SK-N-SH treated with all-trans-retinoic acid at 6 μM for 48 hours (cell line): ENCODE results near the gene CCDC69.

Source experiments
- ATAC-seq: fragments of 200-7000 bp; cut with Tn5 transposase; 3 replicates; pipeline ENCODE4 v1.9.1; 2020; ENCODE audit warnings: mild to moderate bottlenecking, moderate library complexity
- ARNTL ChIP-seq: fragments of 450-650 bp; formaldehyde crosslinking; IDR thresholded peaks from 2 replicates; pipeline ENCODE4 v1.5.0; 2020; ENCODE audit warnings: low read depth, mild to moderate bottlenecking, moderate library complexity, borderline replicate concordance
- BACH2 ChIP-seq: fragments of 250-450 bp; sonication (Bioruptor Pico); IDR thresholded peaks from 2 replicates; pipeline ENCODE4 v1.9.0; 2021; ENCODE audit warnings: mild to moderate bottlenecking, borderline replicate concordance
- CSDC2 ChIP-seq: fragments of 250-450 bp; sonication (Bioruptor Pico); IDR thresholded peaks from 2 replicates; pipeline ENCODE4 v1.5.0; 2020; ENCODE audit warnings: mild to moderate bottlenecking, moderate library complexity
- ESRRG ChIP-seq: fragments of 250-450 bp; sonication (Bioruptor Pico); IDR thresholded peaks from 2 replicates; pipeline ENCODE4 v1.6.1; 2021; ENCODE audit warnings: mild to moderate bottlenecking
- GLIS3 ChIP-seq: fragments of 250-450 bp; sonication (Bioruptor Pico); IDR thresholded peaks from 2 replicates; pipeline ENCODE4 v1.5.0; 2020; ENCODE audit warnings: mild to moderate bottlenecking, moderate library complexity
- ISL1 ChIP-seq: fragments of 250-450 bp; sonication (Bioruptor Pico); IDR thresholded peaks from 2 replicates; pipeline ENCODE4 v2.1.2; 2022; ENCODE audit warnings: mild to moderate bottlenecking, moderate library complexity
- OSR1 ChIP-seq: fragments of 250-450 bp; sonication (Bioruptor Pico); IDR thresholded peaks from 2 replicates; pipeline ENCODE4 v1.8.0; 2022; ENCODE audit warnings: moderate library complexity, mild to moderate bottlenecking, inconsistent platforms
- PPARA ChIP-seq: fragments of 250-450 bp; sonication (Bioruptor Pico); IDR thresholded peaks from 2 replicates; pipeline ENCODE4 v1.5.0; 2020; ENCODE audit warnings: mild to moderate bottlenecking, borderline replicate concordance
- RARB ChIP-seq: fragments of 250-450 bp; sonication (Bioruptor Pico); IDR thresholded peaks from 2 replicates; pipeline ENCODE4 v1.8.0; 2021; ENCODE audit warnings: mild to moderate bottlenecking, moderate library complexity
- SNAI2 ChIP-seq: fragments of 250-450 bp; sonication (Bioruptor Pico); IDR thresholded peaks from 2 replicates; pipeline ENCODE4 v1.5.0; 2020; ENCODE audit warnings: mild to moderate bottlenecking, moderate library complexity
- TCF4 ChIP-seq: fragments of 250-450 bp; sonication (Bioruptor Pico); IDR thresholded peaks from 2 replicates; pipeline ENCODE4 v1.8.0; 2021; ENCODE audit warnings: mild to moderate bottlenecking, moderate library complexity, borderline replicate concordance
- TOX ChIP-seq: fragments of 250-450 bp; sonication (Bioruptor Pico); IDR thresholded peaks from 2 replicates; pipeline ENCODE4 v1.8.0; 2021; ENCODE audit warnings: mild to moderate bottlenecking, moderate library complexity, borderline replicate concordance
- ZFP30 ChIP-seq: fragments of 450-650 bp; formaldehyde crosslinking; IDR thresholded peaks from 2 replicates; pipeline ENCODE4 v1.5.0; 2022; ENCODE audit warnings: mild to moderate bottlenecking, moderate library complexity
- ZNF565 ChIP-seq: fragments of 450-650 bp; formaldehyde crosslinking; conservative IDR thresholded peaks from 2 replicates; pipeline ENCODE4 v1.5.0; 2020; ENCODE audit warnings: low read depth, mild to moderate bottlenecking, moderate library complexity
- ZNF70 ChIP-seq: fragments of 450-650 bp; formaldehyde crosslinking; IDR thresholded peaks from 2 replicates; pipeline ENCODE4 v1.5.0; 2020; ENCODE audit warnings: mild to moderate bottlenecking, moderate library complexity
- ZNF8 ChIP-seq: fragments of 450-650 bp; formaldehyde crosslinking; IDR thresholded peaks from 2 replicates; pipeline ENCODE4 v1.5.0; 2020; ENCODE audit warnings: mild to moderate bottlenecking, moderate library complexity
- TF ChIP-seq, protein P1 (sequence below): fragments of 250-450 bp; sonication (Bioruptor Pico); IDR thresholded peaks from 2 replicates; pipeline ENCODE4 v1.5.1; 2021; ENCODE audit warnings: mild to moderate bottlenecking, moderate library complexity
- TF ChIP-seq, protein P2 (sequence below): fragments of 250-450 bp; sonication (Bioruptor Pico); IDR thresholded peaks from 2 replicates; pipeline ENCODE4 v1.5.0; 2020; ENCODE audit warnings: mild to moderate bottlenecking, moderate library complexity
- TF ChIP-seq, protein P3 (sequence below): fragments of 250-450 bp; sonication (Bioruptor Pico); IDR thresholded peaks from 2 replicates; pipeline ENCODE4 v1.8.0; 2020; ENCODE audit warnings: mild to moderate bottlenecking, moderate library complexity, borderline replicate concordance
- TF ChIP-seq, protein P4 (sequence below): fragments of 250-450 bp; sonication (Bioruptor Pico); IDR thresholded peaks from 2 replicates; pipeline ENCODE4 v1.8.0; 2021; ENCODE audit warnings: low read depth, mild to moderate bottlenecking, moderate library complexity, borderline replicate concordance
- TF ChIP-seq, protein P5 (sequence below): fragments of 250-450 bp; sonication (Bioruptor Pico); IDR thresholded peaks from 2 replicates; pipeline ENCODE4 v1.5.1; 2020; ENCODE audit warnings: low read depth, mild to moderate bottlenecking, moderate library complexity

The CCDC69 gene

DNA sequence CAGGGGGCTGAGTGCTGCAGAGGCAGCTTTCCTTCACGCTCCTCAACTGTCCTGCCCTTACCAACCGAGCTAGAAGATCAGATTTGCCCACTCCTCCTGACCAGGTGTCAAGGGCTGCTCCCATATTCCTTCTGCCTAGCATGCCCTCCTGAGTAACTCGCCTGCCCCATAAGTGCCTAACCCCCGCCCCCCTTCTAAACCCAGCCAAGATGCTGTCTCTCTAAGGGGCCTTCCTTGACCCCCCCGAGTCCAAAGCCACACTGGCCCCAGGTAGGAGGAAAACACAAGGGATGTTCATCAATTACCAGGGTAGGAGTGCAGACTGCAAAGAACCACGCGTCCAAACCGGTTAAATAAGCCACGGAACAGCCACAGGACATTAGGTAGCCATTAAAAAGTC lies 4.8 kb downstream of the CCDC69 start:
- TF ChIP-seq, protein P1, sequence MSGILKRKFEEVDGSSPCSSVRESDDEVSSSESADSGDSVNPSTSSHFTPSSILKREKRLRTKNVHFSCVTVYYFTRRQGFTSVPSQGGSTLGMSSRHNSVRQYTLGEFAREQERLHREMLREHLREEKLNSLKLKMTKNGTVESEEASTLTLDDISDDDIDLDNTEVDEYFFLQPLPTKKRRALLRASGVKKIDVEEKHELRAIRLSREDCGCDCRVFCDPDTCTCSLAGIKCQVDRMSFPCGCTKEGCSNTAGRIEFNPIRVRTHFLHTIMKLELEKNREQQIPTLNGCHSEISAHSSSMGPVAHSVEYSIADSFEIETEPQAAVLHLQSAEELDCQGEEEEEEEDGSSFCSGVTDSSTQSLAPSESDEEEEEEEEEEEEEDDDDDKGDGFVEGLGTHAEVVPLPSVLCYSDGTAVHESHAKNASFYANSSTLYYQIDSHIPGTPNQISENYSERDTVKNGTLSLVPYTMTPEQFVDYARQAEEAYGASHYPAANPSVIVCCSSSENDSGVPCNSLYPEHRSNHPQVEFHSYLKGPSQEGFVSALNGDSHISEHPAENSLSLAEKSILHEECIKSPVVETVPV (CRISPR knock-in tag), result no peak
- TF ChIP-seq, protein P2, sequence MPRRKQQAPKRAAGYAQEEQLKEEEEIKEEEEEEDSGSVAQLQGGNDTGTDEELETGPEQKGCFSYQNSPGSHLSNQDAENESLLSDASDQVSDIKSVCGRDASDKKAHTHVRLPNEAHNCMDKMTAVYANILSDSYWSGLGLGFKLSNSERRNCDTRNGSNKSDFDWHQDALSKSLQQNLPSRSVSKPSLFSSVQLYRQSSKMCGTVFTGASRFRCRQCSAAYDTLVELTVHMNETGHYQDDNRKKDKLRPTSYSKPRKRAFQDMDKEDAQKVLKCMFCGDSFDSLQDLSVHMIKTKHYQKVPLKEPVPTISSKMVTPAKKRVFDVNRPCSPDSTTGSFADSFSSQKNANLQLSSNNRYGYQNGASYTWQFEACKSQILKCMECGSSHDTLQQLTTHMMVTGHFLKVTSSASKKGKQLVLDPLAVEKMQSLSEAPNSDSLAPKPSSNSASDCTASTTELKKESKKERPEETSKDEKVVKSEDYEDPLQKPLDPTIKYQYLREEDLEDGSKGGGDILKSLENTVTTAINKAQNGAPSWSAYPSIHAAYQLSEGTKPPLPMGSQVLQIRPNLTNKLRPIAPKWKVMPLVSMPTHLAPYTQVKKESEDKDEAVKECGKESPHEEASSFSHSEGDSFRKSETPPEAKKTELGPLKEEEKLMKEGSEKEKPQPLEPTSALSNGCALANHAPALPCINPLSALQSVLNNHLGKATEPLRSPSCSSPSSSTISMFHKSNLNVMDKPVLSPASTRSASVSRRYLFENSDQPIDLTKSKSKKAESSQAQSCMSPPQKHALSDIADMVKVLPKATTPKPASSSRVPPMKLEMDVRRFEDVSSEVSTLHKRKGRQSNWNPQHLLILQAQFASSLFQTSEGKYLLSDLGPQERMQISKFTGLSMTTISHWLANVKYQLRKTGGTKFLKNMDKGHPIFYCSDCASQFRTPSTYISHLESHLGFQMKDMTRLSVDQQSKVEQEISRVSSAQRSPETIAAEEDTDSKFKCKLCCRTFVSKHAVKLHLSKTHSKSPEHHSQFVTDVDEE (CRISPR knock-in tag), result no peak
- TF ChIP-seq SNAI2 (CRISPR knock-in tag) (no peak), ZNF565 (no peak), RARB (CRISPR knock-in tag) (no peak), ARNTL (no peak), ZFP30 (no peak), ESRRG (no peak), CSDC2 (CRISPR knock-in tag) (no peak), TCF4 (CRISPR knock-in tag) (no peak), ZNF8 (no peak), ISL1 (CRISPR knock-in tag) (no peak), OSR1 (no peak), TOX (CRISPR knock-in tag) (no peak), PPARA (CRISPR knock-in tag) (no peak), ZNF70 (no peak)
- TF ChIP-seq, protein P3, sequence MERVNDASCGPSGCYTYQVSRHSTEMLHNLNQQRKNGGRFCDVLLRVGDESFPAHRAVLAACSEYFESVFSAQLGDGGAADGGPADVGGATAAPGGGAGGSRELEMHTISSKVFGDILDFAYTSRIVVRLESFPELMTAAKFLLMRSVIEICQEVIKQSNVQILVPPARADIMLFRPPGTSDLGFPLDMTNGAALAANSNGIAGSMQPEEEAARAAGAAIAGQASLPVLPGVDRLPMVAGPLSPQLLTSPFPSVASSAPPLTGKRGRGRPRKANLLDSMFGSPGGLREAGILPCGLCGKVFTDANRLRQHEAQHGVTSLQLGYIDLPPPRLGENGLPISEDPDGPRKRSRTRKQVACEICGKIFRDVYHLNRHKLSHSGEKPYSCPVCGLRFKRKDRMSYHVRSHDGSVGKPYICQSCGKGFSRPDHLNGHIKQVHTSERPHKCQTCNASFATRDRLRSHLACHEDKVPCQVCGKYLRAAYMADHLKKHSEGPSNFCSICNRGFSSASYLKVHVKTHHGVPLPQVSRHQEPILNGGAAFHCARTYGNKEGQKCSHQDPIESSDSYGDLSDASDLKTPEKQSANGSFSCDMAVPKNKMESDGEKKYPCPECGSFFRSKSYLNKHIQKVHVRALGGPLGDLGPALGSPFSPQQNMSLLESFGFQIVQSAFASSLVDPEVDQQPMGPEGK (CRISPR knock-in tag), result no peak
- TF ChIP-seq, protein P4, sequence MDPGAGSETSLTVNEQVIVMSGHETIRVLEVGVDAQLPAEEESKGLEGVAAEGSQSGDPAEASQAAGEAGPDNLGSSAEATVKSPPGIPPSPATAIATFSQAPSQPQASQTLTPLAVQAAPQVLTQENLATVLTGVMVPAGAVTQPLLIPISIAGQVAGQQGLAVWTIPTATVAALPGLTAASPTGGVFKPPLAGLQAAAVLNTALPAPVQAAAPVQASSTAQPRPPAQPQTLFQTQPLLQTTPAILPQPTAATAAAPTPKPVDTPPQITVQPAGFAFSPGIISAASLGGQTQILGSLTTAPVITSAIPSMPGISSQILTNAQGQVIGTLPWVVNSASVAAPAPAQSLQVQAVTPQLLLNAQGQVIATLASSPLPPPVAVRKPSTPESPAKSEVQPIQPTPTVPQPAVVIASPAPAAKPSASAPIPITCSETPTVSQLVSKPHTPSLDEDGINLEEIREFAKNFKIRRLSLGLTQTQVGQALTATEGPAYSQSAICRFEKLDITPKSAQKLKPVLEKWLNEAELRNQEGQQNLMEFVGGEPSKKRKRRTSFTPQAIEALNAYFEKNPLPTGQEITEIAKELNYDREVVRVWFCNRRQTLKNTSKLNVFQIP (CRISPR knock-in tag), result no peak
- TF ChIP-seq, protein P5, sequence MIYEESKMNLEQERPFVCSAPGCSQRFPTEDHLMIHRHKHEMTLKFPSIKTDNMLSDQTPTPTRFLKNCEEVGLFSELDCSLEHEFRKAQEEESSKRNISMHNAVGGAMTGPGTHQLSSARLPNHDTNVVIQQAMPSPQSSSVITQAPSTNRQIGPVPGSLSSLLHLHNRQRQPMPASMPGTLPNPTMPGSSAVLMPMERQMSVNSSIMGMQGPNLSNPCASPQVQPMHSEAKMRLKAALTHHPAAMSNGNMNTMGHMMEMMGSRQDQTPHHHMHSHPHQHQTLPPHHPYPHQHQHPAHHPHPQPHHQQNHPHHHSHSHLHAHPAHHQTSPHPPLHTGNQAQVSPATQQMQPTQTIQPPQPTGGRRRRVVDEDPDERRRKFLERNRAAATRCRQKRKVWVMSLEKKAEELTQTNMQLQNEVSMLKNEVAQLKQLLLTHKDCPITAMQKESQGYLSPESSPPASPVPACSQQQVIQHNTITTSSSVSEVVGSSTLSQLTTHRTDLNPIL (CRISPR knock-in tag), result no peak
- no peak for ATAC-seq

DNA sequence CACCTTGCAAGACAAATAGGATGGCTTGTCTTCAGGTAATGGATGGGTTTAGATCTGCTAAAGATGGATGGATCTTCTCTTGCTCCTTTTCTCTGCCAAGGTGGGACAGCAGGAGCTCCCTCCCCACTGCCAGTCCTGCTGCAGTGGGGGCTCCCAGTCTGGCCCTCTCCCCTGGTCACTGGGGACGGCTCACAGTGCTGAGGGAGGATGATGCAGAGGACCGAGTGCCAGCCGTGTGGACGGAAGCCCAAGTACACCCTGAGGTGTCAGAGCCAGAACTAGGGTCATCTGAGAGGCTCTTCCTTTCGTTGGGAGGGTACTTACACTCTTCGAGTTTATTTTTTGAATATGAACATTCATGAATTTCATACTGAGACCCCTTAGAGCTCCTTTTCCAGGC lies 5.7 kb downstream of the CCDC69 start:
- no peak for ATAC-seq
- TF ChIP-seq ZNF8, result no peak
- TF ChIP-seq, protein P5 (CRISPR knock-in tag), result no peak
- TF ChIP-seq, protein P4 (CRISPR knock-in tag), result no peak
- no peak for TF ChIP-seq BACH2 (CRISPR knock-in tag)
- no peak for TF ChIP-seq TCF4 (CRISPR knock-in tag)
- TF ChIP-seq, protein P1 (CRISPR knock-in tag), result no peak
- TF ChIP-seq GLIS3 (CRISPR knock-in tag), result no peak
- TF ChIP-seq TOX (CRISPR knock-in tag), result no peak
